ENCODE measurements around the gene MYLIP. TPM values are rescaled to one million over a fixed set of nuclear protein-coding genes. Genes with fewer than 3 reads are reported as not detected.

MYLIP gene
- total and polyA plus RNA-seq, 2 donors (not counting 1 experiment from before 2014, with no cell fraction given), result 2.5 to 7.6 TPM

DNA sequence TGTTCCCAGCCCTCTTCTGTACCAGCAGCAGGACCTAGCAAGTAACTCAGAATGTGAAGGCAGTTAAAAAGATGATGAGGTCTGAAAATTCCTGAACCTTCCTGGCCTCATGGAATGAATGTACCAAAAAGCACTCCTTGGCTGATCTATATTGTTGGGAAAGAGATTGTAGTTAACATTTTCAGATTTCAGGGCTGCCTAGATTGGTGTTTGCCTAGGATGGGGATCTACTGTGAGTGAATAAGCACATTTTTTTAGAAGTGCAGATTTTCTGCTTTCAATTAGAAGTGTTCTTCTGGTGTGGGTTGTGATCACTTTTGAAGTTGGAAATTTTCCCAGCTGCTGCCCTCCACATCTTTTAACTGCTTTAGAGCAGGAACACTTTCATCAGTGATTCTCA is 6.2 kb downstream of the MYLIP start:
- H3K27ac ChIP-seq (ENCODE audit: insufficient read depth, low read length), result no peak overlapping the region
- DNase-seq (ENCODE audit: low read depth in 2 of 2), result peak in 1 of 2 donors; percentile 10
- no peaks in the 10 kb centered on the region for H3K79me2 ChIP-seq (ENCODE audit: control insufficient read depth, insufficient read depth, low read length)
- no peak overlapping the region for H3K4me3 ChIP-seq (replicated peaks in 1 of 4; ENCODE audit: control extremely low read depth in 1 of 4, insufficient read depth in 1 of 4, low read depth in 3 of 4, low read length in 4 of 4)
- no peak for TF ChIP-seq EZH2 (IDR thresholded peaks at IDR 0.05; ENCODE audit: low read length, missing control alignments)
- TF ChIP-seq, protein P1, sequence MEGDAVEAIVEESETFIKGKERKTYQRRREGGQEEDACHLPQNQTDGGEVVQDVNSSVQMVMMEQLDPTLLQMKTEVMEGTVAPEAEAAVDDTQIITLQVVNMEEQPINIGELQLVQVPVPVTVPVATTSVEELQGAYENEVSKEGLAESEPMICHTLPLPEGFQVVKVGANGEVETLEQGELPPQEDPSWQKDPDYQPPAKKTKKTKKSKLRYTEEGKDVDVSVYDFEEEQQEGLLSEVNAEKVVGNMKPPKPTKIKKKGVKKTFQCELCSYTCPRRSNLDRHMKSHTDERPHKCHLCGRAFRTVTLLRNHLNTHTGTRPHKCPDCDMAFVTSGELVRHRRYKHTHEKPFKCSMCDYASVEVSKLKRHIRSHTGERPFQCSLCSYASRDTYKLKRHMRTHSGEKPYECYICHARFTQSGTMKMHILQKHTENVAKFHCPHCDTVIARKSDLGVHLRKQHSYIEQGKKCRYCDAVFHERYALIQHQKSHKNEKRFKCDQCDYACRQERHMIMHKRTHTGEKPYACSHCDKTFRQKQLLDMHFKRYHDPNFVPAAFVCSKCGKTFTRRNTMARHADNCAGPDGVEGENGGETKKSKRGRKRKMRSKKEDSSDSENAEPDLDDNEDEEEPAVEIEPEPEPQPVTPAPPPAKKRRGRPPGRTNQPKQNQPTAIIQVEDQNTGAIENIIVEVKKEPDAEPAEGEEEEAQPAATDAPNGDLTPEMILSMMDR (conservative IDR thresholded peaks at IDR 0.05 in 1 of 2, IDR thresholded peaks at IDR 0.05 in 1 of 2; ENCODE audit: low read depth in 1 of 2, low read length in 2 of 2), result no peak
- H3K36me3 ChIP-seq (ENCODE audit: control insufficient read depth, insufficient read depth, low read length), result no peaks in the 10 kb centered on the region
- H3K4me2 ChIP-seq (ENCODE audit: extremely low read depth, insufficient read depth, low read length), result no peak overlapping the region
- H3K9ac ChIP-seq (ENCODE audit: insufficient read depth, low read length), result no peak overlapping the region
- no peaks in the 10 kb centered on the region for H3K27me3 ChIP-seq (ENCODE audit: control insufficient read depth, insufficient read depth, low read length)
- peaks cover 2% of the 10 kb centered on the region for H4K20me1 ChIP-seq (ENCODE audit: control insufficient read depth, extremely low read depth, insufficient read depth, low read length)
- peaks cover 9% of the 10 kb centered on the region for H3K4me1 ChIP-seq (ENCODE audit: control insufficient read depth, extremely low read depth, insufficient read depth, low read length)
- no peaks in the 10 kb centered on the region for H3K9me3 ChIP-seq (ENCODE audit: control insufficient read depth, insufficient read depth, low read depth, low read length)
- no peak overlapping the region for H2AFZ ChIP-seq (ENCODE audit: low read length)

DNA sequence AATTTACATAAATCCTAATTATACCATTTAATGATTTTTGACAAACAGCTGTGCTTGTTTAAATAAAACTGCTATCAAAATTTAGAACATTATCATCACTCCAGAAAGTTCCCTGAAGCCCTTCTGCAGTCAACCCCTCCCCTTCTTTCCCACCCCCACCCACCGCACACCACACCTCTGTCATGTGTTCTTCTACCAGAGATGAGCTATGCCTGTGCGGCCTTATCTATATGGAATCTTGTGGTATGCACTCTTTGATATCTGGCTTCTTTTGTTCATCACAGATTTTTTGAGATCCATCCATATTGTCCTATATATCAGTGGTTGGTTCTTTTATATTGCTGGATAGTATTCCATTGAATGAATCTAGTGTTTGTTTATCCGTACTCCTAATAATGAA is 7.2 kb downstream of the MYLIP start:
- no peaks in the 10 kb centered on the region for H3K27me3 ChIP-seq (ENCODE audit: control insufficient read depth, insufficient read depth, low read length)
- no peak for DNase-seq (ENCODE audit: low read depth in 2 of 2)
- H2AFZ ChIP-seq (ENCODE audit: low read length), result no peak overlapping the region
- H3K9ac ChIP-seq (ENCODE audit: insufficient read depth, low read length), result no peak overlapping the region
- no peak for TF ChIP-seq EZH2 (IDR thresholded peaks at IDR 0.05; ENCODE audit: low read length, missing control alignments)
- TF ChIP-seq, protein P1 (conservative IDR thresholded peaks at IDR 0.05 in 1 of 2, IDR thresholded peaks at IDR 0.05 in 1 of 2; ENCODE audit: low read depth in 1 of 2, low read length in 2 of 2), result no peak
- H3K4me1 ChIP-seq (ENCODE audit: control insufficient read depth, extremely low read depth, insufficient read depth, low read length), result peaks cover 7% of the 10 kb centered on the region
- no peaks in the 10 kb centered on the region for H3K9me3 ChIP-seq (ENCODE audit: control insufficient read depth, insufficient read depth, low read depth, low read length)
- no peaks in the 10 kb centered on the region for H3K79me2 ChIP-seq (ENCODE audit: control insufficient read depth, insufficient read depth, low read length)
- H3K4me3 ChIP-seq (replicated peaks in 1 of 4; ENCODE audit: control extremely low read depth in 1 of 4, insufficient read depth in 1 of 4, low read depth in 3 of 4, low read length in 4 of 4), result no peak overlapping the region
- H4K20me1 ChIP-seq (ENCODE audit: control insufficient read depth, extremely low read depth, insufficient read depth, low read length), result peaks cover 2% of the 10 kb centered on the region
- no peak overlapping the region for H3K4me2 ChIP-seq (ENCODE audit: extremely low read depth, insufficient read depth, low read length)
- no peak overlapping the region for H3K27ac ChIP-seq (ENCODE audit: insufficient read depth, low read length)
- no peaks in the 10 kb centered on the region for H3K36me3 ChIP-seq (ENCODE audit: control insufficient read depth, insufficient read depth, low read length)

GRCh38 chr6:16136621-16137450 is 8.0 kb downstream of the MYLIP start:
- Histone ChIP-seq H3K36me3 (ENCODE audit: control insufficient read depth, insufficient read depth, low read length) (no peaks in the 10 kb centered on the region), H3K4me1 (ENCODE audit: control insufficient read depth, extremely low read depth, insufficient read depth, low read length) (peaks cover 5% of the 10 kb centered on the region), H3K9me3 (ENCODE audit: control insufficient read depth, insufficient read depth, low read depth, low read length) (no peaks in the 10 kb centered on the region), H3K27me3 (ENCODE audit: control insufficient read depth, insufficient read depth, low read length) (no peaks in the 10 kb centered on the region), H3K4me2 (ENCODE audit: extremely low read depth, insufficient read depth, low read length) (peak overlapping the region; percentile 80), H3K4me3 (replicated peaks in 1 of 4; ENCODE audit: control extremely low read depth in 1 of 4, insufficient read depth in 1 of 4, low read depth in 3 of 4, low read length in 4 of 4) (peak overlapping the region in 2 of 4 experiments; percentile 6 to 22), H4K20me1 (ENCODE audit: control insufficient read depth, extremely low read depth, insufficient read depth, low read length) (peaks cover 2% of the 10 kb centered on the region), H3K9ac (ENCODE audit: insufficient read depth, low read length) (no peak overlapping the region), H3K79me2 (ENCODE audit: control insufficient read depth, insufficient read depth, low read length) (no peaks in the 10 kb centered on the region), H3K27ac (ENCODE audit: insufficient read depth, low read length) (peak overlapping the region; percentile 24), H2AFZ (ENCODE audit: low read length) (no peak overlapping the region)
- DNase-seq (ENCODE audit: low read depth in 2 of 2), result peak; percentile 89 to 93
- TF ChIP-seq EZH2 (IDR thresholded peaks at IDR 0.05; ENCODE audit: low read length, missing control alignments), result no peak
- TF ChIP-seq, protein P1 (conservative IDR thresholded peaks at IDR 0.05 in 1 of 2, IDR thresholded peaks at IDR 0.05 in 1 of 2; ENCODE audit: low read depth in 1 of 2, low read length in 2 of 2), result no peak

All from fibroblast of lung (primary cell).